Loucy (cell line): ENCODE data around the gene NTPCR.

Source experiments
- CTCF ChIP-seq: fragments of 200-600 bp; sonication (generic); conservative IDR thresholded peaks from 2 replicates; pipeline ENCODE4 v1.5.1; 2014; ENCODE audit warnings: mild to moderate bottlenecking, antibody characterized with exemption, low read length
- EZH2phosphoT487 ChIP-seq: fragments of 200-600 bp; IDR thresholded peaks from 2 replicates; pipeline ENCODE4 v1.6.1; 2018; ENCODE audit warnings: antibody characterized with exemption, mild to moderate bottlenecking, moderate library complexity, borderline replicate concordance

GRCh38 chr1:233015965-233016364, 65.6 kb downstream of the NTPCR start:
- TF ChIP-seq CTCF (no peak), EZH2phosphoT487 (no peak)
